CD4-positive, alpha-beta memory T cell (primary cell): Measurements from ENCODE around the gene OR10G8. TPM values are rescaled to one million over a fixed set of nuclear protein-coding genes. Genes with fewer than 3 reads are reported as not detected.

Source experiments
- CTCF ChIA-PET: fragments of 350-600 bp; sonication (Branson Sonifier 250); formaldehyde crosslinking; loops from one replicate; lab custom pipeline; 2021; ENCODE audit warnings: inconsistent platforms; ENCODE audit not compliant: partially characterized antibody; lab: Charles Lee
- POLR2A ChIA-PET: fragments of 350-600 bp; sonication (Branson Sonifier 250); formaldehyde crosslinking; loops from one replicate; lab custom pipeline; 2021; ENCODE audit not compliant: partially characterized antibody; lab: Charles Lee
- DNase-seq, 5 donors: peaks; one replicate each; pipeline versions ENCODE4 v3.0.0 to v3.0.0-alpha.2; 2020 to 2022; ENCODE audit warnings: mixed read lengths in 1 of 5
- H3K27ac ChIP-seq: one replicate; pipeline ENCODE4 v1.7.0; 2013; ENCODE audit warnings: low read depth, low read length
- H3K27me3 ChIP-seq: 2 replicates; pipeline ENCODE4 v1.7.0; 2013; ENCODE audit warnings: mild to moderate bottlenecking, low read length, moderate library complexity; ENCODE audit not compliant: insufficient read depth
- H3K36me3 ChIP-seq: 2 replicates; pipeline ENCODE4 v1.7.0; 2013; ENCODE audit warnings: mild to moderate bottlenecking, low read length, moderate library complexity; ENCODE audit not compliant: insufficient read depth
- H3K4me1 ChIP-seq: 2 replicates; pipeline ENCODE4 v1.7.0; 2013; ENCODE audit warnings: mild to moderate bottlenecking, low read length, moderate library complexity; ENCODE audit not compliant: insufficient read depth
- H3K4me3 ChIP-seq, 2 donors: one replicate each; pipeline ENCODE4 v1.7.0; 2013; ENCODE audit warnings: low read length in 2 of 2, mild to moderate bottlenecking in 1 of 2
- H3K9me3 ChIP-seq, 2 donors: one replicate each; pipeline ENCODE4 v1.7.0; 2013; ENCODE audit warnings: low read length in 2 of 2, control low read depth in 1 of 2; ENCODE audit not compliant: control insufficient read depth in 1 of 2
- H3K27ac Mint-ChIP-seq, 7 donors: one replicate each; pipeline ENCODE4 v1.8.0; 2020 to 2021; ENCODE audit warnings: mixed read lengths in 7 of 7, mild to moderate bottlenecking in 6 of 7, inconsistent platforms in 3 of 7, moderate library complexity in 3 of 7
- H3K27me3 Mint-ChIP-seq, 2 donors: one replicate each; pipeline ENCODE4 v1.8.0; 2020 to 2021; ENCODE audit warnings: mixed read lengths in 2 of 2
- H3K36me3 Mint-ChIP-seq, 2 donors: one replicate each; pipeline ENCODE4 v1.8.0; 2020 to 2021; ENCODE audit warnings: mixed read lengths in 2 of 2, inconsistent platforms in 1 of 2, mild to moderate bottlenecking in 1 of 2
- H3K4me1 Mint-ChIP-seq, 4 donors: one replicate each; pipeline ENCODE4 v1.8.0; 2020 to 2021; ENCODE audit warnings: mixed read lengths in 4 of 4, mild to moderate bottlenecking in 1 of 4
- H3K4me3 Mint-ChIP-seq, 8 donors: one replicate each; pipeline ENCODE4 v1.8.0; 2020 to 2021; ENCODE audit warnings: mixed read lengths in 8 of 8, mild to moderate bottlenecking in 7 of 8, moderate library complexity in 6 of 8, inconsistent platforms in 3 of 8
- H3K9me3 Mint-ChIP-seq, 8 donors: one replicate each; pipeline ENCODE4 v1.8.0; 2020 to 2021; ENCODE audit warnings: mixed read lengths in 8 of 8, mild to moderate bottlenecking in 5 of 8, inconsistent platforms in 3 of 8, moderate library complexity in 1 of 8
- intact Hi-C: fragments of 100-400 bp; cut with micrococcal nuclease; formaldehyde crosslinking; loops from one replicate; pipeline ENCODE4 v1.15.1; 2023
- polyA plus RNA-seq, 2 donors: library from polyadenylated mRNA; unstranded; fragments of 300-500 nt; fragmentation: Illumina TruSeq; gene quantifications; one replicate each; pipeline ENCODE4 v1.2.3, GENCODE V29; 2021
- total RNA-seq, 2 experiments: library from RNA; stranded (reverse); gene quantifications; one replicate each; pipeline ENCODE4 v1.2.3, GENCODE V29; 2021

The OR10G8 gene
- total and polyA plus RNA-seq, 4 experiments from 2014 or later, result not detected

DNA sequence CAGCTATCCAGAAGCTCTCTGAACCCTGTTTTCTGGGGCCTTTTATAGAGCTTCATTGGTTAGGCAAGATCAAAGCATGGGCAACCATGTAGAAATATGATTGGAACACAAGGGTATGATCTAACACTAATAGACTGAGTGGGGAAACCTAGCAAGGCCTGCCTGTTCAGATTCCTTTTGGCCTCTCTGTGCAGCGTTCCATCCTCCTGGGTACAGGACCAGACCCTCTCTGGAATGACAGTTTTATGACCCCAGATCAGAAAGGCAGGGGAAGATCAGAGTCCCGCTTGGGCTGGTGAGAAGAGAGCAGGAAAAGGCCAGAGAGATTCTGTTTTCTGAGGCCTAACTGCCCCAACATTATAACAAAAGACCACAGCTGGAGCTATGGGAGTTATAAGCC, 52.0 kb downstream of the OR10G8 start:
- Mint-ChIP-seq H3K9me3 (no peaks in the 10 kb centered on the region), H3K36me3 (no peaks in the 10 kb centered on the region), H3K27me3 (peaks cover 30% of the 10 kb centered on the region in 2 donors), H3K27ac (no peak overlapping the region), H3K4me3 (no peak overlapping the region), H3K4me1 (peaks cover 3 to 13% (median 5%) of the 10 kb centered on the region in 4 donors)
- no peak overlapping the region for H3K4me3 ChIP-seq
- no peak for DNase-seq
- H3K36me3 ChIP-seq, result no peaks in the 10 kb centered on the region
- ChIA-PET POLR2A (no interaction called here), CTCF (interaction anchor here (0.7 to 1.6 kb wide), 2 partner anchors 9 to 49 kb away, joined by 3 to 4 read pairs; no protein-coding TSS in a partner anchor)
- H3K9me3 ChIP-seq, result no peaks in the 10 kb centered on the region
- no peak overlapping the region for H3K27ac ChIP-seq
- intact Hi-C loops, result no loop called here
- H3K4me1 ChIP-seq, result peaks cover 7% of the 10 kb centered on the region
- H3K27me3 ChIP-seq, result peaks cover 2% of the 10 kb centered on the region

DNA sequence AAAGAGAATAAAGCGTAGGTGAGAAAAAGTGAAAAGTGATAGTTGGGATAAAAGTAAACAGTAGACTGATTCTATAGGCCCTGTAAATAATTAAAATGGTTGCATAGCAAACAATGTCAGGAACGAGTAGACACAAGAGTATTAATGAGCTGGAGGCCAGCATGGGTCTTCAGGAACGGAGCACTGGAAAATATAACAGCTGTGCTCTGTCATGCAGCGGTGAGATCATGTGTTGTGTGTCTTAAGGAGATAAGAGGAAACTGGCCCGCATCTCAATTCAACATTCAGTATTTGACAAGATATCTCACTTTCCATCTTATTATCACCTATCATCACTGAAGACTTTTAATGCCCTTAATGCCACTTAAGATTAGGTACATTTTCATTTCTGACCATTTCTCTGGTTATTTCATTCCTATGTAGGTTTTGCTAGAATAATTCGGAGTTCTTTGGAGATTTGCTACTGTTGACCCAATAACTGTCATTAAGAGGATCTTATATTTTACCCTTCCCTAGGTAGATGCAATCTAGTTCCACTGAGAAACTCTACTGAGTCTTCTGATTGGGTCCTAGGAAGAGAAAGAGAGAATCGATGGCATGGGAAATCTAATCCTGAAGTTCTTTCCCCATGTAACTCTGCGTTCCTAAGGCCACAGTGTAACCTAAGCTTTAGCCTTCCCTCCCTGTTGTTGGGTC, 53.2 kb downstream of the OR10G8 start:
- peaks cover 3 to 13% (median 5%) of the 10 kb centered on the region in 4 donors for H3K4me1 Mint-ChIP-seq
- H3K27me3 Mint-ChIP-seq, result peaks cover 27 to 30% of the 10 kb centered on the region in 2 donors
- Histone ChIP-seq H3K27ac (no peak overlapping the region), H3K4me3 (no peak overlapping the region), H3K36me3 (no peaks in the 10 kb centered on the region), H3K4me1 (peaks cover 7% of the 10 kb centered on the region), H3K9me3 (no peaks in the 10 kb centered on the region), H3K27me3 (peaks cover 2% of the 10 kb centered on the region)
- intact Hi-C loops, result no loop called here
- ChIA-PET POLR2A (no interaction called here), CTCF (interaction anchor here (1.6 to 1.7 kb wide), 2 partner anchors 8 to 10 kb away, joined by 4 to 5 read pairs; no protein-coding TSS in a partner anchor)
- no peaks in the 10 kb centered on the region for H3K36me3 Mint-ChIP-seq
- no peak for DNase-seq
- no peak overlapping the region for H3K27ac Mint-ChIP-seq
- H3K4me3 Mint-ChIP-seq, result no peak overlapping the region
- no peaks in the 10 kb centered on the region for H3K9me3 Mint-ChIP-seq

Other genes with a start within 250 kb of the OR10G8 start
- not detected for gene OR6M1, start 220.4 kb upstream of the OR10G8 start, total RNA-seq
- gene OR6M1, start 220.4 kb upstream of the OR10G8 start, polyA plus RNA-seq, result not detected
- not detected for gene TMEM225, start 141.1 kb upstream of the OR10G8 start, total RNA-seq
- not detected for gene TMEM225, start 141.1 kb upstream of the OR10G8 start, polyA plus RNA-seq
- not detected for gene OR8D4, start 124.6 kb upstream of the OR10G8 start, total RNA-seq
- gene OR8D4, start 124.6 kb upstream of the OR10G8 start, polyA plus RNA-seq, result not detected
- gene OR4D5, start 87.2 kb upstream of the OR10G8 start, total RNA-seq, result not detected
- not detected for gene OR4D5, start 87.2 kb upstream of the OR10G8 start, polyA plus RNA-seq
- not detected for gene OR6T1, start 83.0 kb upstream of the OR10G8 start, total RNA-seq
- gene OR6T1, start 83.0 kb upstream of the OR10G8 start, polyA plus RNA-seq, result not detected
- not detected for gene OR10S1, start 49.0 kb upstream of the OR10G8 start, total RNA-seq
- not detected for gene OR10S1, start 49.0 kb upstream of the OR10G8 start, polyA plus RNA-seq
- not detected for gene OR10G6, start 31.6 kb upstream of the OR10G8 start, total RNA-seq
- not detected for gene OR10G6, start 31.6 kb upstream of the OR10G8 start, polyA plus RNA-seq
- not detected for gene OR10G4, start 13.8 kb upstream of the OR10G8 start, total RNA-seq
- not detected for gene OR10G4, start 13.8 kb upstream of the OR10G8 start, polyA plus RNA-seq
- gene OR10G9, start 3.8 kb upstream of the OR10G8 start, total RNA-seq, result not detected
- gene OR10G9, start 3.8 kb upstream of the OR10G8 start, polyA plus RNA-seq, result not detected
- gene OR10G7, start 14.5 kb downstream of the OR10G8 start, total RNA-seq, result not detected
- not detected for gene OR10G7, start 14.5 kb downstream of the OR10G8 start, polyA plus RNA-seq
- 1 to 10 TPM; 6.4 to 7.2 TPM for gene VWA5A, start 88.7 kb downstream of the OR10G8 start, total RNA-seq
- 10 to 100 TPM in 1 of 2 donors, 1 to 10 TPM in 1; 8.3 to 12.3 TPM for gene VWA5A, start 88.7 kb downstream of the OR10G8 start, polyA plus RNA-seq
- not detected for gene OR10D3, start 156.5 kb downstream of the OR10G8 start, total RNA-seq
- not detected for gene OR10D3, start 156.5 kb downstream of the OR10G8 start, polyA plus RNA-seq
- not detected for gene OR8G1, start 214.3 kb downstream of the OR10G8 start, total RNA-seq
- not detected for gene OR8G1, start 214.3 kb downstream of the OR10G8 start, polyA plus RNA-seq
- not detected for gene OR8G5, start 229.6 kb downstream of the OR10G8 start, total RNA-seq
- not detected for gene OR8G5, start 229.6 kb downstream of the OR10G8 start, polyA plus RNA-seq